GM12891 (cell line): ENCODE measurements around the gene BTG4.

ENCODE experiments used
- POLR2A ChIP-seq: IDR thresholded peaks from 2 replicates; pipeline ENCODE4 v1.6.1; 2011; ENCODE audit warnings: low read depth, low read length, control low read depth
- POLR2AphosphoS5 ChIP-seq: IDR thresholded peaks from 2 replicates; pipeline ENCODE4 v1.6.1; 2011; ENCODE audit warnings: low read depth, low read length, control low read depth
- POU2F2 ChIP-seq: IDR thresholded peaks from 2 replicates; pipeline ENCODE4 v1.6.1; 2011; ENCODE audit warnings: low read depth, mild to moderate bottlenecking, control low read depth, low read length, moderate library complexity
- TAF1 ChIP-seq: IDR thresholded peaks from 2 replicates; pipeline ENCODE4 v1.6.1; 2011; ENCODE audit warnings: low read depth, low read length, control low read depth

DNA sequence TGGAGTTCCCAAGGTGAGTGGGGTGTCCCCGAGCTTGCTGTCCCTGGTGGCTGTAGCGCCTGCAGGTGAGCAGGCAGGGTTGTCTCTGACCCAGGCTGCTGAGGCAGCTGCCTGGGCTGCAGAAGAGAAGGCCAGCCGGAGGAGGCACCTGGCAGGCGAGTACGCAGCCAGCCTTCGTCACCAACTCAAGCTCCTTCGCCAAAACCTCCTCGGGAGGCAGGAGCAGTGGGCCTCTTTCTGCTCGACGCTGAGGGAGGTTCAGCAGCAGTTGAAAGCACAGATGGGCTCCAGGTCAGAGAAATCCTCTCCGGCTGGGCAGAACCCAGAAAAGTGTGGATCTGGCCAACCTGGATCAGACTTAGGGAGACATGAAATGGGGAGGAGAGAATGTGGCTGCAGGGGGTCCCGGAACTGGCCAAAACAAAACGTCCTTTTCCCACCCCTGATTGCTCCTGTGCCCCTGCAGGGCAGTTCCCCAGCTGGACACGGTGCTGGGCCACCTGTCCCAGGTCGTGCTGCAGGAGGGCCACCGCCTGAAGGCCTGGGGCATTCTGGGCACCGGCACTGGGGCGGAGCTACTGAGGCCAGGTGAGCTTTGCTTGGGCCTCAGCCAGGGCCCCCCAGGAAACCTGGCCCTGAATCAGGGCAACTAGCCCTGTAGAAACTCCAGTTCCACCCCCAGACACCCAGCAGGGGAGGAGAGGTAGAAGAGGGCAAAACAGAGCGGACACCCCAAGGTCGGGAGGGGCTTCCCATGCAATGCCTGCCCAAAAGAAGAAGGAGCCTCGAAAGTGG, 56.7 kb downstream of the BTG4 start:
- TF ChIP-seq POLR2A, result no peak
- no peak for TF ChIP-seq TAF1
- TF ChIP-seq POLR2AphosphoS5, result no peak
- no peak for TF ChIP-seq POU2F2
